Panc1 (cell line): Measurements from ENCODE around the gene ADD1.
"Not testable (repeated sequence)": the region's sequence is repeated elsewhere in the genome, so short reads cannot be mapped to it uniquely, and the experiment has no call there.

ENCODE experiments used
- CTCF ChIP-seq: fragments of 450-650 bp; IDR thresholded peaks from 2 replicates; pipeline ENCODE4 v1.5.1; 2017; ENCODE audit warnings: mild to moderate bottlenecking
- POLR2AphosphoS5 ChIP-seq: IDR thresholded peaks from 2 replicates; pipeline ENCODE4 v1.6.1; 2012; ENCODE audit warnings: mild to moderate bottlenecking, low read depth, low read length, moderate library complexity
- REST ChIP-seq, 2 experiments: IDR thresholded peaks; 2 replicates each; pipeline ENCODE4 v1.6.1; 2011 to 2012; ENCODE audit warnings: low read depth in 2 of 2, control low read depth in 1 of 2, low read length in 1 of 2, mild to moderate bottlenecking in 1 of 2, moderate library complexity in 1 of 2; ENCODE audit not compliant: insufficient read depth in 1 of 2
- TCF7L2 ChIP-seq: IDR thresholded peaks from 2 replicates; pipeline ENCODE4 v1.6.1; 2011; ENCODE audit warnings: mild to moderate bottlenecking, low read depth, low read length, inconsistent platforms

GRCh38 chr4:2918300-2918699 is 74.7 kb downstream of the ADD1 start:
- TF ChIP-seq CTCF; POLR2AphosphoS5; REST (IDR thresholded peaks at IDR 0.05; ENCODE audit: insufficient read depth in 1 of 2, low read depth in 2 of 2, low read length in 1 of 2); TCF7L2: not testable (repeated sequence)
